ENCODE data around the gene KRT17.
A peak's percentile ranks its signal among the peaks of the same experiment; 100 is the strongest.

KRT17 gene

DNA sequence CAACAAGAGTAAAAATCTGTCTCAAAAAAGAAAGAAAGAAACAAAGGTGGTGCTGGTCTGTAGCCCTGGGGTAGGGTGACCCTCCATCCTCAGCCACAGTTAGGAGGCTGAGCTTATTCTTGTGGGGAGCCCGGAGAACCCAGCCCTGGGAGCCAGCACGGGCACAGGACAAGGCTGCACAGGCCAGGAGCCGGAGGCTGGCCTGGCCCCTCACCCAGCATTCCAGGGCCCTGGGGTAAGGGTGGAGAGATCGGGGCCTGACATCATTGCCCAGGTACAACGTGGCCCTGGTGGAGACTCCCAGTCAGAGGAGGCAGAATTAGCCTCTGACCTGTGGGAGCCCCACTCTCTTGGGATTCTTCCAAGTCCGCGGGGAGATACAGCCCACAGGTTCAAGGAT is 10.3 kb upstream of the KRT17 start:
- no peak for DNase-seq (ENCODE audit: low spot score)
- no peak overlapping the region for H2AK5ac ChIP-seq (ENCODE audit: low read depth, low read length)
- H3K36me3 ChIP-seq (replicated peaks in 1 of 2; ENCODE audit: control insufficient read depth in 2 of 2, insufficient read depth in 2 of 2, low read length in 2 of 2), result peaks cover 0 to 5% of the 10 kb centered on the region in 2 donors
- H3K9ac ChIP-seq (ENCODE audit: low read depth, low read length, poor library complexity), result no peak overlapping the region
- H2BK12ac ChIP-seq (ENCODE audit: low read length), result no peak overlapping the region
- no peak overlapping the region for H3K23ac ChIP-seq (ENCODE audit: low read depth, low read length, poor library complexity)
- no peak overlapping the region for H4K91ac ChIP-seq (ENCODE audit: low read depth, low read length, poor library complexity)
- H3K27ac ChIP-seq (replicated peaks; ENCODE audit: low read length), result no peak overlapping the region
- H3K79me1 ChIP-seq (ENCODE audit: low read depth, low read length), result peaks cover 9% of the 10 kb centered on the region
- H3K4me2 ChIP-seq (ENCODE audit: insufficient read depth, low read length, poor library complexity, severe bottlenecking), result no peak overlapping the region
- H3K4ac ChIP-seq (ENCODE audit: low read length), result no peak overlapping the region
- H4K8ac ChIP-seq (ENCODE audit: low read depth, low read length), result no peak overlapping the region
- H3K27me3 ChIP-seq (ENCODE audit: control insufficient read depth in 3 of 3, insufficient read depth in 3 of 3, low read depth in 1 of 3, low read length in 3 of 3), result peaks cover 0 to 7% (median 3%) of the 10 kb centered on the region in 3 experiments
- H3K4me3 ChIP-seq (ENCODE audit: low read length in 2 of 2), result no peak overlapping the region
- no peak overlapping the region for H3K18ac ChIP-seq (ENCODE audit: low read length)
- H2AFZ ChIP-seq (ENCODE audit: low read length), result peak overlapping the region; percentile 46
- no peak overlapping the region for H2BK120ac ChIP-seq (ENCODE audit: low read depth, low read length)
- no peak overlapping the region for H2BK5ac ChIP-seq (ENCODE audit: low read length)
- H3K14ac ChIP-seq (ENCODE audit: low read length), result no peak overlapping the region
- WGBS, 2 donors (ENCODE audit: extremely low coverage in 2 of 2, insufficient read length in 2 of 2, insufficient replicate concordance in 1 of 2), result no CpG with 5 or more reads among the region's 7 CpGs
- peaks cover 0 to 10% of the 10 kb centered on the region in 2 donors for H3K4me1 ChIP-seq (ENCODE audit: control insufficient read depth in 2 of 2, insufficient read depth in 1 of 2, low read depth in 1 of 2, low read length in 2 of 2)
- peaks cover 0 to 9% of the 10 kb centered on the region in 2 donors for H3K9me3 ChIP-seq (replicated peaks in 1 of 2; ENCODE audit: control insufficient read depth in 2 of 2, insufficient read depth in 1 of 2, low read depth in 1 of 2, low read length in 2 of 2)
- no peak overlapping the region for H2BK15ac ChIP-seq (ENCODE audit: low read length)

DNA sequence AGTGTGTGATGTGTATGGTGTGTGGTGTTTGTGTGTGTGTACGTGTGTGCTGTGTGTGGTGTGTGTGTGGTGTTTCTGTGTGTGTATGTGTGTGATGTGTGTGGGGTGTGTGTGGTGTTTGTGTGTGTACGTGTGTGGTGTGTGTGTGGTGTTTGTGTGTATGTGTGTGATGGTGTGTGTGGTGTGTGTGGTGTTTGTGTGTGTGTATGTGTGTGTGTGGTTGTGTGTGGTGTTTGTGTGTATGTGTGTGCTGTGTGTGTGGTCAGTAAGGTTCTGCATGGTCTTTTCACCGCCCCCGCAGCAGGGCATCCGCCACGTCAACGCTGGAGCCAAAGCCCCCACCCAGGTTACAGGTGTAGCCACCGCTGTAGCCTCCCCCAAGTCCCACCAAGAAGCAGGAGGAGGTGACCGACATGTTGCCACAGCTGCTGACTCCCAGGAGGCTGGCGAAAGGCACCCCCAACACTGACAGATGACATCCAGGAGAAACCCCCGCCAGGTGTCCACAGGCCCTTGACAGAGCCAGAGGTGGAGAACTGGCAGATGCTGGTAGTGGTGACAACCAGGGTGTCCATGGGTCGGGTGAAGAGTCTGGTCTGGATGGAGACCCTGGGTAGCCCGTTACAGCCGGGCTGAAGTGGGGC is 9.3 kb upstream of the KRT17 start:
- Histone ChIP-seq H4K8ac (ENCODE audit: low read depth, low read length) (peak overlapping the region; percentile 98), H2AFZ (ENCODE audit: low read length) (no peak overlapping the region), H3K4me1 (ENCODE audit: control insufficient read depth in 2 of 2, insufficient read depth in 1 of 2, low read depth in 1 of 2, low read length in 2 of 2) (peaks cover 0 to 12% of the 10 kb centered on the region in 2 donors), H2BK120ac (ENCODE audit: low read depth, low read length) (no peak overlapping the region), H3K14ac (ENCODE audit: low read length) (peak overlapping the region; percentile 97), H3K27me3 (ENCODE audit: control insufficient read depth in 3 of 3, insufficient read depth in 3 of 3, low read depth in 1 of 3, low read length in 3 of 3) (peaks cover 0 to 6% (median 3%) of the 10 kb centered on the region in 3 experiments), H2AK5ac (ENCODE audit: low read depth, low read length) (peak overlapping the region; percentile 74), H3K4ac (ENCODE audit: low read length) (peak overlapping the region; percentile 76), H3K23ac (ENCODE audit: low read depth, low read length, poor library complexity) (peak overlapping the region; percentile 85), H3K4me3 (ENCODE audit: low read length in 2 of 2) (peak overlapping the region in 1 of 2 donors; percentile 23), H2BK5ac (ENCODE audit: low read length) (no peak overlapping the region), H3K9ac (ENCODE audit: low read depth, low read length, poor library complexity) (peak overlapping the region; percentile 60), H3K79me1 (ENCODE audit: low read depth, low read length) (peaks cover 9% of the 10 kb centered on the region), H2BK15ac (ENCODE audit: low read length) (no peak overlapping the region), H3K18ac (ENCODE audit: low read length) (peak overlapping the region; percentile 28), H3K4me2 (ENCODE audit: insufficient read depth, low read length, poor library complexity, severe bottlenecking) (no peak overlapping the region), H3K9me3 (replicated peaks in 1 of 2; ENCODE audit: control insufficient read depth in 2 of 2, insufficient read depth in 1 of 2, low read depth in 1 of 2, low read length in 2 of 2) (peaks cover 0 to 9% of the 10 kb centered on the region in 2 donors), H2BK12ac (ENCODE audit: low read length) (peak overlapping the region; percentile 73), H3K36me3 (replicated peaks in 1 of 2; ENCODE audit: control insufficient read depth in 2 of 2, insufficient read depth in 2 of 2, low read length in 2 of 2) (peaks cover 0 to 5% of the 10 kb centered on the region in 2 donors), H4K91ac (ENCODE audit: low read depth, low read length, poor library complexity) (peak overlapping the region; percentile 92), H3K27ac (replicated peaks; ENCODE audit: low read length) (no peak overlapping the region)
- WGBS, 2 donors (ENCODE audit: extremely low coverage in 2 of 2, insufficient read length in 2 of 2, insufficient replicate concordance in 1 of 2), result 100% methylated on average over 1 of the region's 14 CpGs; no CpG with 5 or more reads in 1 of the 2 donors
- DNase-seq (ENCODE audit: low spot score), result no peak

DNA sequence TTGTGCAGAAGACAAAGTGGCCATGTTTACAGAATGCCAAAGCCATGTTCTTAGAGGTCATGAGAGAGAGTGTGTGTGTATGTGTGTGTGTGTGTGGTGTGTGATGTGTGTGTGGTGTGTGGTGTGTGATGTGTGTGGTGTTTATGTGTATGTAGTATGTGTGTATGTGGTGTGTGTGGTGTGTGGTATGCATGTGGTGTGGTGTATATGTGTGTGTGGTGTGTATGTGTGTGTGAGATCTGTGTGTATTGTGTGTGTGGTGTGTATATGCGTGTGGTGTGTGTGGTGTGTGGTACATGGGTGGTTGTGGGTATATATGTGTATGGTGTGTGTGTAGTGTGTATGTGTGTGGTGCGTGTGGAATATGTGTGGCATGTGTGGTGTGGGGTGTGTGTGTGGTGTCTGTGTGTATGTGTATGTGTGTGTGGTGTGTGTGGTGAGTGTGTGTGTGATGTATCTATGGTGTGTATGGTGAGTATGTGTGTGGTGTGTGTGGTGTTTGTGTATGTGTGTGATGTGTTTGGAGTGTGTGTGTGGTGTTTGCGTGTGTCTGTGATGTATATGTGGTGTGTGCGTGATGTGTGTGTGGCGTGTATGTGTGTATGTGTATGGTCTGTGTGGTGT is 8.2 kb upstream of the KRT17 start:
- H2BK15ac ChIP-seq (ENCODE audit: low read length), result peak overlapping the region; percentile 74
- peak overlapping the region; percentile 46 for H3K4ac ChIP-seq (ENCODE audit: low read length)
- H2BK12ac ChIP-seq (ENCODE audit: low read length), result peak overlapping the region; percentile 84
- peaks cover 9% of the 10 kb centered on the region for H3K79me1 ChIP-seq (ENCODE audit: low read depth, low read length)
- H3K4me1 ChIP-seq (ENCODE audit: control insufficient read depth in 2 of 2, insufficient read depth in 1 of 2, low read depth in 1 of 2, low read length in 2 of 2), result peaks cover 0 to 12% of the 10 kb centered on the region in 2 donors
- peak overlapping the region; percentile 85 for H3K18ac ChIP-seq (ENCODE audit: low read length)
- H3K27ac ChIP-seq (replicated peaks; ENCODE audit: low read length), result no peak overlapping the region
- peaks cover 0 to 5% of the 10 kb centered on the region in 2 donors for H3K36me3 ChIP-seq (replicated peaks in 1 of 2; ENCODE audit: control insufficient read depth in 2 of 2, insufficient read depth in 2 of 2, low read length in 2 of 2)
- H3K4me2 ChIP-seq (ENCODE audit: insufficient read depth, low read length, poor library complexity, severe bottlenecking), result no peak overlapping the region
- H3K14ac ChIP-seq (ENCODE audit: low read length), result peak overlapping the region; percentile 90
- no peak for DNase-seq (ENCODE audit: low spot score)
- H3K9me3 ChIP-seq (replicated peaks in 1 of 2; ENCODE audit: control insufficient read depth in 2 of 2, insufficient read depth in 1 of 2, low read depth in 1 of 2, low read length in 2 of 2), result peaks cover 0 to 9% of the 10 kb centered on the region in 2 donors
- H2BK5ac ChIP-seq (ENCODE audit: low read length), result peak overlapping the region; percentile 82
- peak overlapping the region in 1 of 2 donors; percentile 70 for H3K4me3 ChIP-seq (ENCODE audit: low read length in 2 of 2)
- H2AK5ac ChIP-seq (ENCODE audit: low read depth, low read length), result peak overlapping the region; percentile 94
- WGBS, 2 donors (ENCODE audit: extremely low coverage in 2 of 2, insufficient read length in 2 of 2, insufficient replicate concordance in 1 of 2), result 100% methylated on average over 4 of the region's 5 CpGs; no CpG with 5 or more reads in 1 of the 2 donors
- no peak overlapping the region for H2AFZ ChIP-seq (ENCODE audit: low read length)
- peak overlapping the region; percentile 99 for H4K8ac ChIP-seq (ENCODE audit: low read depth, low read length)
- peaks cover 0 to 6% (median 3%) of the 10 kb centered on the region in 3 experiments for H3K27me3 ChIP-seq (ENCODE audit: control insufficient read depth in 3 of 3, insufficient read depth in 3 of 3, low read depth in 1 of 3, low read length in 3 of 3)
- peak overlapping the region; percentile 98 for H4K91ac ChIP-seq (ENCODE audit: low read depth, low read length, poor library complexity)
- peak overlapping the region; percentile 9 for H3K9ac ChIP-seq (ENCODE audit: low read depth, low read length, poor library complexity)
- peak overlapping the region; percentile 95 for H3K23ac ChIP-seq (ENCODE audit: low read depth, low read length, poor library complexity)
- H2BK120ac ChIP-seq (ENCODE audit: low read depth, low read length), result no peak overlapping the region

GRCh38 chr17:41631898-41632285 is 7.5 kb upstream of the KRT17 start:
- Histone ChIP-seq H2BK5ac (ENCODE audit: low read length) (peak overlapping the region; percentile 82), H3K4ac (ENCODE audit: low read length) (no peak overlapping the region), H3K27me3 (ENCODE audit: control insufficient read depth in 3 of 3, insufficient read depth in 3 of 3, low read depth in 1 of 3, low read length in 3 of 3) (peaks cover 0 to 6% (median 3%) of the 10 kb centered on the region in 3 experiments), H3K4me2 (ENCODE audit: insufficient read depth, low read length, poor library complexity, severe bottlenecking) (no peak overlapping the region), H2AK5ac (ENCODE audit: low read depth, low read length) (peak overlapping the region; percentile 94), H2BK15ac (ENCODE audit: low read length) (peak overlapping the region; percentile 74), H3K27ac (replicated peaks; ENCODE audit: low read length) (no peak overlapping the region), H3K9me3 (replicated peaks in 1 of 2; ENCODE audit: control insufficient read depth in 2 of 2, insufficient read depth in 1 of 2, low read depth in 1 of 2, low read length in 2 of 2) (peaks cover 0 to 9% of the 10 kb centered on the region in 2 donors), H3K4me1 (ENCODE audit: control insufficient read depth in 2 of 2, insufficient read depth in 1 of 2, low read depth in 1 of 2, low read length in 2 of 2) (peaks cover 0 to 13% of the 10 kb centered on the region in 2 donors), H2BK120ac (ENCODE audit: low read depth, low read length) (no peak overlapping the region), H3K18ac (ENCODE audit: low read length) (peak overlapping the region; percentile 85), H3K14ac (ENCODE audit: low read length) (no peak overlapping the region), H3K79me1 (ENCODE audit: low read depth, low read length) (peaks cover 9% of the 10 kb centered on the region), H2AFZ (ENCODE audit: low read length) (no peak overlapping the region), H4K8ac (ENCODE audit: low read depth, low read length) (no peak overlapping the region), H4K91ac (ENCODE audit: low read depth, low read length, poor library complexity) (no peak overlapping the region), H3K23ac (ENCODE audit: low read depth, low read length, poor library complexity) (peak overlapping the region; percentile 95), H3K9ac (ENCODE audit: low read depth, low read length, poor library complexity) (no peak overlapping the region), H3K36me3 (replicated peaks in 1 of 2; ENCODE audit: control insufficient read depth in 2 of 2, insufficient read depth in 2 of 2, low read length in 2 of 2) (peaks cover 0 to 5% of the 10 kb centered on the region in 2 donors), H3K4me3 (ENCODE audit: low read length in 2 of 2) (no peak overlapping the region), H2BK12ac (ENCODE audit: low read length) (peak overlapping the region; percentile 90)
- no peak for DNase-seq (ENCODE audit: low spot score)
- WGBS, 2 donors (ENCODE audit: extremely low coverage in 2 of 2, insufficient read length in 2 of 2, insufficient replicate concordance in 1 of 2), result no CpG with 5 or more reads among the region's 15 CpGs
